Measurements from ENCODE around the gene PPHLN1.

Gene PPHLN1, protein sequence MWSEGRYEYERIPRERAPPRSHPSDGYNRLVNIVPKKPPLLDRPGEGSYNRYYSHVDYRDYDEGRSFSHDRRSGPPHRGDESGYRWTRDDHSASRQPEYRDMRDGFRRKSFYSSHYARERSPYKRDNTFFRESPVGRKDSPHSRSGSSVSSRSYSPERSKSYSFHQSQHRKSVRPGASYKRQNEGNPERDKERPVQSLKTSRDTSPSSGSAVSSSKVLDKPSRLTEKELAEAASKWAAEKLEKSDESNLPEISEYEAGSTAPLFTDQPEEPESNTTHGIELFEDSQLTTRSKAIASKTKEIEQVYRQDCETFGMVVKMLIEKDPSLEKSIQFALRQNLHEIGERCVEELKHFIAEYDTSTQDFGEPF

DNA sequence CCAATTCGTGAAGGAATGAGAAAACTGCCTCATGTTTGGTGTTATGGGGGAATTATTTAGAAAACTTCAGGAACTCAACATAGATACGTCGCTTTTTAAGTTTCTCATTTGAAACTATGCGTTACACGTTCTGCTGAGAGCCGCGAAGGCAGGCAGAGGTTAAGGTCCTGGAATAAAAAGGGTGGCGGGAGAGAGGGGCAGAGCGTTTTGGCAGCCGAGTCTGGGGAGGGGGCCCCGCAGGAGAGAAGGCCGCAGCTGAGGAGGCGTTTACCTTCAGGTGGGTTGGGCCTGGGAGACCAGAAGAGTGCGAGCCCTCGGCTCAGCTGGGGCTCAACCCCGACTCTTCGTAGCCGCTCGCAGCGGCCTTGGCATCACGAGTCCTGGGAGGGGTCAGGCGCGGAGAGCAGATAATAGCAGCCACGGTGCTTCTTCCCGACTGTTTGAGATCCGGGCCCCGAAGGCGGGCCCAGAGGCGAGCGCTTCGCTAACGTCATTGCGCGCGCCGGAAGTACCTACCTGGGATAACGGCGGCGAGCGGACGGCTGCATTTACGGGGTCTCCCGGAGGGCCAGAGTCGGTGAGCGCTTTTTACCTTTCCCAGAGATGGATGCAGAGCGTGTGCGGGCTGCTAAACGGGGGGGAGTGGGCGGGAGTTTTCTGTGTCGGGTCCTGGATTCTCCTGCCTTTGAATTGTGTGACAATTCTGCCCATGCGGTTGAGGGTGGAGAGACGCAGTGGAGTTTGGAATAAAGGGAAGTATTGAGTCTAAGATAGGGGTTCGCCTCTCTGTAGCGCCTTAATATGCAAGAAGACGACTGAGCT lies at the start of gene PPHLN1, which contains the start of gene ZCRB1:
Gene PPHLN1, plus strand, starts transcription at position 515 of the 822 bp plus-strand sequence. CDS start 9,736 bp downstream, outside the sequence.
Gene ZCRB1, minus strand, starts transcription at position 442 of the 822 bp plus-strand sequence. CDS start 1,992 bp downstream, outside the sequence.
- peak; percentile 86 for DNase-seq (ENCODE audit: low spot score)

DNA sequence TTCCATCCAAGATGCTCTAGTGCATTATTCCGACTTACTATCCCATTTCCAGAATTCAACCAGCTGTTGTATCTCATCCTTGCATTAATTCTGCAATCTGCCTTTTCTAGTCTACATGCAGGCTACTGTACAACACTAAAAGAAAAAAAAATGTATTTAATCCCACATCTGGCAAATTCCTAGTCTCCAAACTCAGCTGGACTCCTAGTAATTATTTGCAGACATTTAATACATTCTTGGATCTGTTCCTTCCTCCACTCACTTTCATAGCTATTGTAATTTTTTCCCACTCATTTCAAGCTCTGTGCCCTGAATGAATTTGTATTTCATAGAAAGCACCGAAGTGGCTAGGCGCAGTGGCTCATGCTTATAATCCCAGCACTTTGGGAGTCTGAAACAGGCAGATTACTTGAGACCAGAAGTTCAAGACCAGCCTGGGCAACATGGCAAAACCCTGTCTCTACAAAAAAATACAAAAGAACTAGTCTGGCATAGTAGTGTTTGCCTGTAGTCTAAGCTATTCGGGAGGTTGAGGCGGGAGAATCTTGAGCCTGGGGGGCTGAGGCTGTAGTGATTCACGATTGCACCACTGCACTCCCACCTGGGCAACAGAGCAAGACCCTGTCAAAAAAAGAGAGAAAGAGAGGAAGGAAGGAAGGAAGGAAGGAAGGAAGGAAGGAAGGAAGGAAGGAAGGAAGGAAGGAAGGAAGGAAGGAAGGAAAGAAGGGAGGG lies 48.4 kb upstream of the PPHLN1 start:
- DNase-seq (ENCODE audit: low spot score): no peak

DNA sequence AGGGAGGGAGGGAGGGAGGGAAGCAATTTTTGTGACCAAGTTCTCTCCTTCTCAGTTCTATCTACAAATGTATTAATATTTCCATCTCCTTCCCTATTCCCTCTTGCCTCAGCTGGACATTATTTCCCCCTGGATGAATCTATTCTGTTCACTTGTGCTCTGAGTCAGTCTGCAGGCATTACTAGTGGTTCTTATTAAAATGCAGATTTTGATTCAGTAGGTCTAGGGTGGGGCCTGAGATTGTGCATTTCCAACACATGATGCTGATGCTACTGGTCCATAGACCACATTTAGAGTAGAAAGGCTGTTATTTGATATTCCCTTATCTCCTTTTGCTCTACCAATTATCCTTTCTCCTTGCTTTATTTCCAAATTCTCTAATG lies 47.8 kb upstream of the PPHLN1 start:
- DNase-seq (ENCODE audit: low spot score): no peak

DNA sequence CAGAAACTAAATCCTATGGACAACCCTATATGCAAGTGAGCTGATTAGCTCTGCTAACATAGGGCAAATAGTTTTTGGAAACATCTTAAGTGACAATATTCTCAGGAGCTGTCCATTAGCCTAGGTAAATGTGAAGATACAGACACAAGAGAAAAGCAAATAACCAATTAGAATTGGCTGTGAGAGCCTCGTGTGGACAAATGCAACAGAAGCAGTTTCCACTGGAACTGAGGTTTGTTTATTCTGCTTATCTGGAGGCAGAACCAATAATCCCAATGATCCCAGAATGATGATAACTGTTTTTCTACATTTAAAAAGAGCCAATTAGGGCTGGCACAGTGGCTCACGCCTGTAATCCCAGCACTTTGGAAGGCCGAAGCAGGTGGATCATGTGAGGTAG lies 44.7 kb upstream of the PPHLN1 start:
- no peak for DNase-seq (ENCODE audit: low spot score)

DNA sequence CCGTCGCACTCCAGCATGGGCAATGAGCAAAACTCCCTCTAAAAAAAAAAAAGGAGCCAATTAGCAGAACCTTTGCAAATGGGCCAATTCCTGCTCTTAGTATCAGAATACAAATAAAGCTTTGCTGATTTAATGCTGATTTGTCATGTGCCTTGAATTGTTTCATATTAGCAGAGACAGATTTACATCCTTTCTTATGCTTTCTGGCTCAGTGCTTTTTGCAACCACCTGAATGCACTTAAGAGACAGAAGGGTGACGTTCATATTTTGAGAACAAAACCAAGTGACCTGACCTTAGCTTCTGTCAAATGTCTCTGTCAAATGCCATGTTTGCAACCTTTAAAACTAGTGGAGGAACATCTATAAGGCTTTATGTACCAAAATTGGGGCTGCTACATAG lies 44.1 kb upstream of the PPHLN1 start:
- no peak for DNase-seq (ENCODE audit: low spot score)

DNA sequence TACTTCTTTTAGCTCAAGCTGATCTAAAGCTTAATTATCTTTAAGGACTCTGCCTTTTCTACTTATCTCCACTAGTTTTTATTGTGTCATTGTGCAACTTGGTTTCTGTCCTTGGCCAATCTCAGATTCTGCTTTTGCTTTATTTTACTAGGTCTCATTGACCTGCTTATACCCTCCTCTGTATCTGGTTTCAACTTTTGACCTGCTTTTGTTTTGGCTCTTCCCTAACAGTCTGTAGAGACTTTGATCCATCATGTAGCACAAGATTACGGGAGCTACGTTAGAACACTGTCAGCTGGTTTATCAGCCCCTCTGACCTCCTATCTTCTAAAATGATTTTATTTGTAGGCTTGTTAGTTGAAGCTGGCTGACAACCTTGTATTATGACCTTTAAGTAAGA lies 43.7 kb upstream of the PPHLN1 start:
- no peak for DNase-seq (ENCODE audit: low spot score)

DNA sequence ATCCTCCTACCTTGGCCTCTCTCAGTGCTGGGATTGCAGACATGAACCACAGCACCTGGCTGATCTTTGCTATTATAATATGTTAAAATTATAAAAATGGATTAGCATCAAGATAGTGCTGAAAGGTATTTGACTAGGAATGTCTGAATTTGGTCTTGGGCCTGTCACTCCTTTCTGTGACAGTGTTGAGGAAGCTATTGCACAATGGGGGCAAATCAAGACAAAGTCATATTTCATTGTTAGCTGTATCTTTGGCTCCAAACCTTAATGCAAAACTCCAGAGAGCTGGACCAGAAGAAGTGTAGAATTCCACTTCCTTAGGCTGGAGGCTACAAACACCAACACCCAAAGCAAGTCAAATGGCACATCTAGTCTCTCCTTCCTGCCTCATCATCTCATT lies 42.2 kb upstream of the PPHLN1 start:
- DNase-seq (ENCODE audit: low spot score): no peak

DNA sequence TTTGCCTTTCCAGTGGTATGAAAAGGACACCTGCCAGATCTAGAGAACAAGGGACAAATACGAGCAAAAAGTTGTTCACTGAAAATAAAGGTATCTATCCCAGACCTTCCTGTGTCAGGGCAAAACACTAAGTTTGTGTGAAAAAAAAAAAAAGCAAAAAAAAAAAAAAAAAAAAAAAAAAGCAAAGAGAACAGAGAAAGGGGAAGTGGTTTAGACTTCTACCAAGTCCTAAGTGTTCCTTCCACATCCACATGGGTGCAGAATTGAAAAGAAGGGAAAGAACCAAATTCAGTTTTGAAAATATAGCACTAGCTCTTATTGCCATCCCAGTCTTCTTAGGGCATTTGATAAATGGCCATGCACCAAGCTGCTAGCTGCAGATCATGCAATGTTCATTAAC lies 41.8 kb upstream of the PPHLN1 start:
- DNase-seq (ENCODE audit: low spot score): no peak

DNA sequence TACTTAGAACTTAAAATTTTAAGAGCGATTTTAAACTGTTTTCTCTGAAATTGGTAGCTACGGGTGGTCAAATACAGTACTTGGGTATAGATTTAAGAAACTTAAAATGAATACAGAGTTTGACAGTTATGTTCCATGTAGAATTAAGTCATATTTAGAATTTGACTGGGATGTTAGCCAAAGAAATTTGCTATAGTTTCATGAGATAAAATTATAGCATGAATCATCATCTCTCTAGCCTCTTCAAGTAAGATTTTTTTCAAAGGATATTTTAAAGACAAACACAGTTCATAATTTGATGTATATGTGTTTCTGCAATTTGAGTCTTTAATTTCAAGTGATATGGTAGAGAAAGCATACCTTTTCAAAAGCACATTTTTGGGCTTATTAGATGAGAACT lies 41.1 kb upstream of the PPHLN1 start:
- no peak for DNase-seq (ENCODE audit: low spot score)

DNA sequence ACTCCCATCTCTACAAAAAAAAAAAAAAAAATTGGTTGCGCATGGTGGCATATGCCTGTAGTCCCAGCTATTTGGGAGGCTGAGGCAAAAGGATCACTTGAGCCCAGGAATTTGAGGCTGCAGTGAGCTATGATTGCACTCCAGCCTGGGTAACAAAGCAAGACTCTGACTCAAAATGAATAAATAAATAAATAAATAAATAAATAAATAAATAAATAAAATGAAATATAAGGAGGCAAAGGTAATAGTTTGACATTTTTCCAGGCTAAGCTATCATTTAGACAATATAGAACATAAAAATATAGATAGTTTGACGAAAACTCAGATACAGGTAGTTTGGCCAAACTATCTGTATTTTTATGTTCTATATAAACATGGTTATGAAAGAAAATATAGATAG lies 40.5 kb upstream of the PPHLN1 start:
- DNase-seq (ENCODE audit: low spot score): no peak

DNA sequence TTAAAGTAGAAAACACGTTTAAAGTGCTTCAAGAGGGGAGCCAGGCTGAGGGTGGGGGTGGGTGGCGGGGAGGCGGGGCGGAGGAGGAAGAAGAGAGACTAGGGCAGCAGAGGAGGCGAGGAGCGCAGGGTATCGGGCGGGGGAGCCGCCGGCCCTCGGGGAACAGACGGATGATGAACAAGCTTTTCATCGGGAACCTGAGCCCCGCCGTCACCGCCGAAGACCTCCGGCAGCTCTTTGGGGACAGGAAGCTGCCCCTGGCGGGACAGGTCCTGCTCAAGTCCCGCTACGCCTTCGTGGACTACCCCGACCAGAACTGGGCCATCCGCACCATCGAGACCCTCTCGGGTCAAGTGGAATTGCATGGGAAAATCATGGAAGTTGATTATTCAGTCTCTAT lies 39.2 kb upstream of the PPHLN1 start:
- DNase-seq (ENCODE audit: low spot score): no peak

DNA sequence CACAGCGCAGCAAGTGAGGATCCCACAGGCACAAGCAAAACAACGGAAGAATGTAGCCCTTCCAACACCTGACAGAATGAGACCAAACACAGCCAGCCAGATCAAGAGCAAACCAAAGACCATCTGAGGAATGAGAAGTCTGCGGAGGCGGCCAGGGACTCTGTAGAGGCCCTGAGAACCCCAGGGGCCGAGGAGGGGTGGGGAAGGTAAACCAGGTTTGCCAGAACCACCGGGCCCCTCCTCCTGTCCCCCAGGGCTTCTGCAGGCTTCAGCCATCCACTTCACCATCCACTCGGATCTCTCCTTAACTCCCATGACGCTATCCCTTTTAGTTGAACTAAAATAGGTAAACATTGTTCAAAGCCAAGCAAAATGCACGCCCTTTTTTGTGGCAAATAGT lies 37.4 kb upstream of the PPHLN1 start:
- DNase-seq (ENCODE audit: low spot score): no peak

DNA sequence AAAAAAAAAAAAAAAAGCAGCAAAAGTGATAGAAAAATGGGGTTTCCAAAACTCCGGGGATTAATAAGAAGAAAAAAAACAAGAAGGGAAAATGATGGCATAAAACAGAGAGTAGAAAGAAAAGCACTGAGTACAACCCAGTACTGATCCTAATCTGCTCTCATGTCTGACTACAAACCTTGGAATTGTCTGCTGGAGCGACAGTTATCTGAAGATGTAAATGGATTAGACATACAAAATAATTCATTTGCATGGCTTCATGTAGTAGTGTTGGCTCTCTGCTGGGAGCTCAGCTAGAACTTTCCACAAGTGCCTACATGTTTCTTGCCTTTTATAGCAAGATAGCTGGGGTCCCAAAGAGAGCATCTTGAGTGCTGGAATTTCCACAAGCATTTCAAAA lies 34.3 kb upstream of the PPHLN1 start:
- no peak for DNase-seq (ENCODE audit: low spot score)

DNA sequence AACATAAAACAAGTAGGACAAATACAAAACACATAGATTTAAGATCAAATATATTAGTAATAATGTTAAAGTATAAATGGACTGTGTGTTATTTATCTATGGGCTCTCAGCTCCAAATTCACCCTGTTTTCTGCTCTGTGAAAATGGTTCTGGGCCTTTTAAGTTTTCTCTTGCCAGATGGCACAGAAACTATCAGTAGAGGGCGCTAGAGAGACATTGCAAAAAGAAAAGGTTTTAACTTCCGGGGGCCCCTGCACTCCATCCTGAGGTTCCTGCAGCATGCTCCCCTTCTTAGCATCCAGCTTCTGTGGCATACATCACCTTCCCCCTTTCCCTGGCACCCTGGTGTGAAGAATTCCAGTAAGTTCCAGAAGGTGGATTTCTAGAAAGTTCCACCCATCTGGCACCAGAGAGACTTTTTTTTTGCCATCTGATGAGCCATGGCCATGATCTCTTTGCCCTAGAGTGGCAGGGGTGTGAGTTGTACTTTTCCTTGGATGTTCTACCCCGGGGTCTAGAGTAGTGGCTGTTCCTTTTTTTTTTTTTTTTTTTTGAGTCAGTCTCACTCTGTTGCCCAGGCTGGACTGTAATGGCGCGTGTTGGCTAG lies 29.4 kb upstream of the PPHLN1 start:
- peak; percentile 76 for DNase-seq (ENCODE audit: low spot score)

DNA sequence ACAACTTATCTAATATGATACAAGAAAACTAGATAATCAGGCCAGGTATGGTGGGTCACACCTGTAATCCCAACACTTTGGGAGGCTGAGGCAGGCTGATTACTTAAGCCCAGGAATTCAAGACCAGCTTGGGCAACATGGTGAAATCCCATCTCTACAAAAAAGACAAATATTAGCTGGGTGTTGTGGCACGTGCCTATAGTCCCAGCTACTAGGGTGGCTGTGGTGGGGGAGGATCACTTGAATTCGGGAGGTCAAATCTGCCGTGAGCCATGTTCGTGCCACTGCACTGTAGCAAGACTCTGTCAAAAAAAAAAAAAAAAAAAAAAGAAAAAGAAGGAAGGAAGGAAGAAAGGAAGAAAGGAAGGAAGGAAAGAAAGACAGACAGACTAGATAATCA lies 27.1 kb upstream of the PPHLN1 start:
- no peak for DNase-seq (ENCODE audit: low spot score)

DNA sequence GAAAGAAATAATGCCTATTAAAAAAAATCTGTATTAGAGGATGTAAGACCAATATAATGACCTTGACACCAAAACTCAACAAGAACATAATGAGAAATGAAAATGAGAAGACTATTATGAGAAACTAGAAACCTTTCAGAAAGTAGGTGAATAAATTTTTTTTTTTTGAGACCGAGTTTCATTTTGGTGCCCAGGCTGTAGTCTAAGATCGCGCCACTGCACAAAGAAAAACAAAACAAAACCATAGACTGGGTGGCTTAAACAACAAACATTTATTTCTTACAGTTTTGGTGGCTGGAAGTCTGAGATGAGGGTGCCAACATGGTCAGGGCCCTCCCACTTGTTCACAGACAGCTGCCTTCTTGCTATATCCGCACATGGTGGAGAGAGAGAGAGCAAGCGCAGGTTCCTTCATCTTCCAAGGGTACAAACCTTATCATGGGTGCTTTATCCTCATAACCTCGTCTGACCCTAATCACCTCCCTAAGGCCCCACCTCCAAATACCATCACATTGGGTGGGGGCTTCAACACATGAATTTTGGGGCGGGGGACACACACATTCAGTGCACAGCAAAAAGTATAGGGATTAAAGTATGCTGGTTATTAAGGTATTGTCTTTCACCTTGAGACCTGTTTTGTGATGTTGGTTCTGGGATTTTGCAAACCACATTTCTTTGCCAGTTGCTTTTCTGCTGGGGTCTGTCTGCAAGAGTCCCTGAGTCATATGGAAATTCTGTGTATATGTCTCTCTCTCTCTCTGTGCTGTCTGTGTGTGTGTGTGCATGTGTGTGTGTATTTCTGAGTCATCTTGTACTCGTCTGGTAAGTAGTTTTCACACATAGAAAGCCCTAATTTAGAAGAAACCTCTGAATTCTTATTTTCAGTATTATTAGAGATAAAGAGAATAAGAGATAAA lies 26.3 kb upstream of the PPHLN1 start:
- DNase-seq (ENCODE audit: low spot score): no peak

DNA sequence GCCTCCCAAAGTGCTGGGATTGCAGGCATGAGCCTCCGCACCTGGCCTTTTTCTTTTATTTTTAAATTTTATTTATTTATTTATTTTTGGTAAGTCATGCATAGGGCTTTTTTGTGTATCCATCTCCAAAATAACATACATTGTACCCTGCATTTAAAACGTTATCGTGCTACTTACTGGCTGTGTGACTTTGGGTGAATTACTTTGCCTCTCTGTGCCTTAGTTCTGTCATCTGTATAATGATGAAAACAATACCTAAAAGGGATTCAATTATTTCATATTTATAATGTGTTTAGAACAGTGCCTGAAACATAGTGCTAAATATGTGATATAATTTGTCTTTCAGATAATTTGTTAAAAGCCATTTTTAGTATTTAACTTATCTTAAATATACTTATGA lies 19.7 kb upstream of the PPHLN1 start:
- no peak for DNase-seq (ENCODE audit: low spot score)

DNA sequence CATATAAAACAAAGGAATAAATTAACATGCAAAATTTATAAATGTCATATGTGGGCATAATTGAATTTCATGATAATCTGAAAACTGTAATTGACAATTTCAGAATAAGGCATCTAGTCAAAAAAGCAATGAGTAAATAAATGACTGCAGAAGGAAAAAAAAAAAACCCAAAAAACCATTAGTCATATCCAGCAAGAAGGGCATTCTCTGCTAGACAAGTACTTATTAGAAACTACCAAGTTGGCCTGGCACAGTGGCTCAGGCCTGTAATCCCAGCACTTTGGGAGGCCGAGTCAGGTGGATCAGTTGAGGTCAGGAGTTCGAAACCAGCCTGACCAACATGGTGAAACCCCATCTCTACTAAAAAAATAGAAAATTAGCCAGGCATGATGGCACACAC lies 17.6 kb upstream of the PPHLN1 start:
- no peak for DNase-seq (ENCODE audit: low spot score)

DNA sequence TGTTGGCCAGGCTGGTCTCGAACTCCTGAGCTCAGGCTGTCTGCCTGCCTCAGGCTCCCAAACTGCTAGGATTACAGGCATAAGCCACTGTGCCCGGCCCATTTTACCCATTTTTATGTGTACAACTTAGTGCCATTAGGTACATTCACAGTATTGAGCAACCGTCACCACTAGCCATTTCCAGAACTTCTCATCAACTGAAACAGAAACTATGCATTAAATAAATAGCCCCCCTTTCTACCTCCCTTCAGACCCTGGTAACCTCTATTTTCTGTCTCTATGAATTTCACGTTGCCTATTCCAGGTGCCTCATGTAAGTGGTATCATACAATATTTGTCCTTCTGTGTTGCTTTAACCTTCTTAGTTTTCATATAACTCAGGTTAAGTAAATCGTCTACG lies 16.0 kb upstream of the PPHLN1 start:
- no peak for DNase-seq (ENCODE audit: low spot score)

DNA sequence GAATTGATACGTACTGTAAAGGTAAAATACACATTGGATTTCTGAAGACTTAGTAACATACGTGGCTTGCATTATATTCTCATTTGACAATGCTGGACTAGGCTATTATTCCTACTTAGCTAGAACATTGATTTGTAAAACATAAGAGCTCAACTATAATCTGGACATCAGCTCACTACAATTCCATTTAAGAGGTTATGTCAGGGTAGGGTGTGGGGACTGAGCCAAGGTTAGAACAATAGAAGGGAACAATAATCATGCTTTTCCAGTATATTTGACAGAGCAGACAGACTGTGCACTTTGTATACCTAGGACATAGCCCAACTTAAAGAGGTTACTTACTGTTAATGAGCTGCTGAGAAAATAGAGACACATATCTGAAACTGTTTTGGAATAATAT lies 10.9 kb upstream of the PPHLN1 start:
- no peak for DNase-seq (ENCODE audit: low spot score)

DNA sequence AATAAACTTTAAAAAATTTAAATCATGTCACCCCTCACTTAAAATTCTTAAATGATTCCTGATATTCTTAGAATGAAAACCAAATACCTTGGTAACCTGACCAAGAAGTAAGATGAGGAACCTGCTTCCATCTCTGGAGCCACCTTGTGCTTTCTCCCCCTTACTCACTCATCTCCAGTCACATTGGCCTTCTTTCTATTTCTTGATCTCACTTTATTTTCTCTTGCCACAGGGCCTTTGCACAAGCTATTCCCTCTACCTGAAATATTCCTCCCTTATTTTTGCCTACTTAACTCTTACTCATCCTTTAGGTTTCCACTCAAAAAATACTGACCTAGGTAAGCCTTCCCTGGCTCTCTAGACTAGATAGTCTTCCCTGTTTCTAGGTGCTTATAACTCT lies 5.2 kb upstream of the PPHLN1 start:
- no peak for DNase-seq (ENCODE audit: low spot score)
